H9 (cell line): ENCODE results near the gene PRPF40A. TPM values are rescaled to one million over a fixed set of nuclear protein-coding genes. Genes with fewer than 3 reads are reported as not detected.
A peak's percentile ranks its signal among the peaks of the same experiment; 100 is the strongest.

Experiments used
- DNase-seq: peaks from one replicate; pipeline ENCODE4 v3.0.0-alpha.2; 2017
- H2AFZ ChIP-seq: one replicate; pipeline ENCODE4 v1.6.1; 2013; ENCODE audit warnings: mild to moderate bottlenecking, low read length, control low read depth, moderate library complexity
- H2AK5ac ChIP-seq: 2 replicates; pipeline ENCODE4 v1.6.1; 2013; ENCODE audit warnings: low read length, control low read depth, mixed read lengths; ENCODE audit not compliant: insufficient read length
- H2BK120ac ChIP-seq: one replicate; pipeline ENCODE4 v1.6.1; 2013; ENCODE audit warnings: low read depth, mild to moderate bottlenecking, low read length, control low read depth, inconsistent platforms; ENCODE audit not compliant: poor library complexity, severe bottlenecking
- H2BK12ac ChIP-seq: 2 replicates; pipeline ENCODE4 v1.6.1; 2013; ENCODE audit warnings: low read length, control low read depth, mixed read lengths, low read depth; ENCODE audit not compliant: insufficient read length
- H2BK15ac ChIP-seq: 2 replicates; pipeline ENCODE4 v1.6.1; 2013; ENCODE audit warnings: low read depth, low read length, control low read depth
- H2BK20ac ChIP-seq: one replicate; pipeline ENCODE4 v1.6.1; 2013; ENCODE audit warnings: low read depth, mild to moderate bottlenecking, low read length, control low read depth, inconsistent platforms; ENCODE audit not compliant: poor library complexity, severe bottlenecking
- H2BK5ac ChIP-seq: 2 replicates; pipeline ENCODE4 v1.6.1; 2013; ENCODE audit warnings: low read length, control low read depth, mixed read lengths; ENCODE audit not compliant: insufficient read length
- H3K14ac ChIP-seq: 2 replicates; pipeline ENCODE4 v1.6.1; 2013; ENCODE audit warnings: low read length, control low read depth; ENCODE audit not compliant: insufficient read depth
- H3K18ac ChIP-seq: 2 replicates; pipeline ENCODE4 v1.6.1; 2013; ENCODE audit warnings: low read depth, mild to moderate bottlenecking, mixed read lengths, low read length, control low read depth; ENCODE audit not compliant: insufficient read length
- H3K23ac ChIP-seq: 2 replicates; pipeline ENCODE4 v1.6.1; 2013; ENCODE audit warnings: low read length, control low read depth, mixed read lengths, low read depth; ENCODE audit not compliant: insufficient read length
- H3K23me2 ChIP-seq: 2 replicates; pipeline ENCODE4 v1.6.1; 2013; ENCODE audit warnings: low read depth, mild to moderate bottlenecking, mixed read lengths, low read length, control low read depth; ENCODE audit not compliant: insufficient read length, poor library complexity, severe bottlenecking
- H3K27ac ChIP-seq: 2 replicates; pipeline ENCODE4 v1.5.1; 2013; ENCODE audit warnings: low read length, control low read depth, mixed read lengths, low read depth; ENCODE audit not compliant: insufficient read length
- H3K27me3 ChIP-seq: 2 replicates; pipeline ENCODE4 v1.6.1; 2013; ENCODE audit warnings: low read length, control low read depth, inconsistent platforms; ENCODE audit not compliant: insufficient read depth
- H3K4ac ChIP-seq: 2 replicates; pipeline ENCODE4 v1.6.1; 2013; ENCODE audit warnings: low read depth, mild to moderate bottlenecking, control low read depth, inconsistent platforms, low read length, moderate library complexity
- H3K4me1 ChIP-seq: 2 replicates; pipeline ENCODE4 v1.6.1; 2013; ENCODE audit warnings: low read length, control low read depth, inconsistent platforms; ENCODE audit not compliant: insufficient read depth
- H3K4me2 ChIP-seq: 2 replicates; pipeline ENCODE4 v1.6.1; 2013; ENCODE audit warnings: low read length, control low read depth, mixed read lengths; ENCODE audit not compliant: insufficient read length, insufficient read depth
- H3K56ac ChIP-seq: 2 replicates; pipeline ENCODE4 v1.6.1; 2013; ENCODE audit warnings: low read depth, mild to moderate bottlenecking, mixed read lengths, low read length, control low read depth; ENCODE audit not compliant: insufficient read length
- H3K79me1 ChIP-seq: 2 replicates; pipeline ENCODE4 v1.6.1; 2013; ENCODE audit warnings: low read depth, mild to moderate bottlenecking, moderate library complexity, low read length, control low read depth, inconsistent platforms; ENCODE audit not compliant: insufficient read depth, poor library complexity, severe bottlenecking
- H3K79me2 ChIP-seq: 2 replicates; pipeline ENCODE4 v1.6.1; 2013; ENCODE audit warnings: low read length, control low read depth, inconsistent platforms; ENCODE audit not compliant: insufficient read depth
- H3K9ac ChIP-seq: 2 replicates; pipeline ENCODE4 v1.6.1; 2013; ENCODE audit warnings: low read length, control low read depth, mixed read lengths; ENCODE audit not compliant: insufficient read length; ENCODE audit errors: extremely low read depth
- H3K9me3 ChIP-seq: one replicate; pipeline ENCODE4 v1.6.1; 2013; ENCODE audit warnings: low read depth, low read length, inconsistent platforms; ENCODE audit not compliant: control insufficient read depth
- H3T11ph ChIP-seq: one replicate; pipeline ENCODE4 v1.6.1; 2013; ENCODE audit warnings: mild to moderate bottlenecking, low read length, control low read depth, inconsistent platforms
- H4K20me1 ChIP-seq: one replicate; pipeline ENCODE4 v1.6.1; 2013; ENCODE audit not compliant: control insufficient read depth, insufficient read length, insufficient read depth
- H4K5ac ChIP-seq: 2 replicates; pipeline ENCODE4 v1.6.1; 2013; ENCODE audit warnings: low read depth, mild to moderate bottlenecking, mixed read lengths, low read length, control low read depth; ENCODE audit not compliant: insufficient read length
- H4K8ac ChIP-seq: replicated peaks from 2 replicates; pipeline ENCODE4 v1.6.1; 2013; ENCODE audit warnings: low read length, control low read depth, mixed read lengths, low read depth; ENCODE audit not compliant: insufficient read length
- H4K91ac ChIP-seq: 2 replicates; pipeline ENCODE4 v1.6.1; 2013; ENCODE audit warnings: low read depth, mild to moderate bottlenecking, moderate library complexity, mixed read lengths, low read length, control low read depth; ENCODE audit not compliant: insufficient read length
- H3K27ac Mint-ChIP-seq, 3 experiments: 2 replicates in 2 of 3; 3 replicates in 1 of 3; pipeline ENCODE4 v1.8.0; 2020 to 2021; ENCODE audit warnings: mixed read lengths in 3 of 3, mild to moderate bottlenecking in 1 of 3, moderate library complexity in 1 of 3
- H3K27me3 Mint-ChIP-seq: 2 replicates; pipeline ENCODE4 v1.8.0; 2021; ENCODE audit warnings: low read depth, mild to moderate bottlenecking, moderate library complexity, mixed read lengths
- H3K36me3 Mint-ChIP-seq, 3 experiments: 2 replicates in 2 of 3; 3 replicates in 1 of 3; pipeline ENCODE4 v1.8.0; 2020 to 2021; ENCODE audit warnings: low read depth in 3 of 3, mixed read lengths in 3 of 3; ENCODE audit not compliant: insufficient read depth in 1 of 3
- H3K4me1 Mint-ChIP-seq, 2 experiments: 2 replicates each; pipeline ENCODE4 v1.8.0; 2020; ENCODE audit warnings: mixed read lengths in 2 of 2
- H3K4me3 Mint-ChIP-seq, 2 experiments: 2 replicates in 1 of 2; 3 replicates in 1 of 2; pipeline ENCODE4 v1.8.0; 2020 to 2021; ENCODE audit warnings: mild to moderate bottlenecking in 2 of 2, mixed read lengths in 2 of 2, moderate library complexity in 1 of 2
- H3K9me3 Mint-ChIP-seq, 2 experiments: 2 replicates in 1 of 2; 3 replicates in 1 of 2; pipeline ENCODE4 v1.8.0; 2020; ENCODE audit warnings: mild to moderate bottlenecking in 2 of 2, mixed read lengths in 2 of 2, moderate library complexity in 1 of 2
- CTCF ChIP-seq: fragments of 200-600 bp; sonication (generic); conservative IDR thresholded peaks from 3 replicates; pipeline ENCODE4 v1.8.0; 2021; ENCODE audit warnings: antibody characterized with exemption, mild to moderate bottlenecking
- WGBS: extraction: QIAGEN DNeasy Blood & Tissue Kit; methylation state at CpG from one replicate; pipeline ENCODE4 v1.1.7; 2013; ENCODE audit warnings: missing lambda C conversion rate, low lambda C conversion rate, mixed read lengths; ENCODE audit not compliant: insufficient read length; ENCODE audit errors: extremely low coverage; 5-methylcytosine and 5-hydroxymethylcytosine counted together
- total RNA-seq: library from RNA; stranded (reverse); gene quantifications from 2 replicates; pipeline ENCODE4 v1.2.1, GENCODE V29; 2021

PRPF40A gene
- total RNA-seq, 1 experiment from 2014 or later, result 158 TPM

GRCh38 chr2:152715112-152715511, 2.1 kb downstream of the PRPF40A start:
- Histone ChIP-seq H4K5ac (no peak overlapping the region), H3K4me2 (no peak overlapping the region), H2BK15ac (no peak overlapping the region), H2BK20ac (no peak overlapping the region), H3K14ac (no peak overlapping the region), H4K8ac (no peak overlapping the region), H3K4me1 (no peaks in the 10 kb centered on the region; the same call in 1 of the 2 replicates), H3T11ph (no peak overlapping the region), H3K9ac (no peak overlapping the region), H2AFZ (no peak overlapping the region), H2BK5ac (no peak overlapping the region), H2BK12ac (no peak overlapping the region), H3K4ac (no peak overlapping the region), H4K91ac (no peak overlapping the region), H3K27me3 (no peaks in the 10 kb centered on the region), H3K79me2 (peaks cover 45% of the 10 kb centered on the region; the same call in 1 of the 2 replicates), H3K9me3 (no peaks in the 10 kb centered on the region), H3K23ac (no peak overlapping the region), H3K27ac (no peak overlapping the region), H3K18ac (no peak overlapping the region), H3K23me2 (no peaks in the 10 kb centered on the region), H4K20me1 (no peaks in the 10 kb centered on the region), H3K56ac (no peak overlapping the region), H2AK5ac (no peak overlapping the region), H2BK120ac (no peak overlapping the region), H3K79me1 (peaks cover 2% of the 10 kb centered on the region)
- Mint-ChIP-seq H3K27me3 (no peaks in the 10 kb centered on the region), H3K9me3 (no peaks in the 10 kb centered on the region; a peak in 3 of 5 replicates), H3K27ac (no peak overlapping the region; a peak in 1 of 7 replicates), H3K4me3 (peak overlapping the region; percentile 97 to 99; a peak in 4 of 5 replicates), H3K36me3 (peaks cover 40 to 54% (median 52%) of the 10 kb centered on the region in 3 experiments), H3K4me1 (peaks cover 16% of the 10 kb centered on the region in 2 experiments)
- no peak for TF ChIP-seq CTCF
- no peak for DNase-seq
- WGBS, result no CpG with 5 or more reads among the region's 1 CpG
